ENCODE results near the gene NLE1. TPM values are rescaled to one million over a fixed set of nuclear protein-coding genes. Genes with fewer than 3 reads are reported as not detected.
"Not testable (repeated sequence)": the region's sequence is repeated elsewhere in the genome, so short reads cannot be mapped to it uniquely, and the experiment has no call there.

Gene NLE1
- total and polyA plus RNA-seq, 12 donors, result 1.8 to 7.5 (median 4.2) TPM

GRCh38 chr17:35176897-35177296 lies 34.8 kb upstream of the NLE1 start:
- peaks cover 0 to 72% (median 0%) of the 10 kb centered on the region in 9 donors for H3K36me3 ChIP-seq
- no peaks in the 10 kb centered on the region for H3K27me3 ChIP-seq
- no peak for DNase-seq
- ATAC-seq, result no peak
- no peaks in the 10 kb centered on the region for H3K9me3 ChIP-seq
- no peak overlapping the region for H3K4me3 ChIP-seq
- 70 to 74% methylated on average over 8 of the region's 8 CpGs for WGBS, 2 donors
- no peak for TF ChIP-seq CTCF (IDR thresholded peaks at IDR 0.05)
- H3K4me1 ChIP-seq, result peaks cover 0 to 11% (median 0%) of the 10 kb centered on the region in 9 donors
- intact Hi-C loops (cut with DNase I), result loop anchor here in 4 of 10 donors (10.0 kb wide), 5 partner anchors 68 to 588 kb away; partner anchors contain the start of genes C17orf50 (in 1 of the 4), SLFN12L (in 1 of the 4) and SLFN5 (in 1 of the 4)
- no peak overlapping the region for H3K27ac ChIP-seq

GRCh38 chr17:35175638-35176415 lies 33.7 kb upstream of the NLE1 start:
- Histone ChIP-seq H3K27ac (no peak overlapping the region), H3K9me3 (no peaks in the 10 kb centered on the region), H3K4me3 (no peak overlapping the region), H3K4me1 (peaks cover 0 to 15% (median 0%) of the 10 kb centered on the region in 9 donors), H3K36me3 (peaks cover 0 to 68% (median 0%) of the 10 kb centered on the region in 9 donors), H3K27me3 (no peaks in the 10 kb centered on the region)
- intact Hi-C loops (cut with DNase I), result loop anchor here in 4 of 10 donors (10.0 kb wide), 5 partner anchors 69 to 589 kb away; partner anchors contain the start of genes C17orf50 (in 1 of the 4), SLFN12L (in 1 of the 4) and SLFN5 (in 1 of the 4)
- ATAC-seq, result peak in 6 of 8 donors; percentile 28 to 54 (median 40)
- WGBS, 2 donors, result 73 to 77% methylated on average over 9 of the region's 9 CpGs
- DNase-seq, result no peak
- TF ChIP-seq CTCF (IDR thresholded peaks at IDR 0.05), result no peak

GRCh38 chr17:35174835-35175334 lies 32.8 kb upstream of the NLE1 start:
- DNase-seq (no peak), ATAC-seq (no peak)
- 89 to 91% methylated on average over 2 of the region's 2 CpGs for WGBS, 2 donors

DNA sequence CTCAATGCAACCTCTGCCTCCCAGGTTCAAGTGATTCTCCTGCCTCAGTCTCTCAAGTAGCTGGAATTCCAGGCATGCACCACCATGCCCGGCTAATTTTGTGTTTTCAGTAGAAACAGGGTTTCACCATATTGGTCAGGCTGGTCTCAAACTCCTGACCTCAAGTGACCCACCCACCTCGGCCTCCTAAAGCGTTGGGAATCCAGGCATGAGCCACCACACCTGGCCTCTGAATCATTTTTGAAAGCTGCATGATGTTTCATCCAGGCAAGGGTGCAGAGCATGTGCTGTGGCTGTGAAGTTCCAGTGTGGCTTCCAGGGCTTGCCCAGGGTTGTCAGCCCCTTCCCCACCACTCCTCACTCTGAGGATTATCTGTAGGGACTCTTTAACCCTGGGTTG lies 30.2 kb upstream of the NLE1 start:
- H3K27ac ChIP-seq, H3K9me3 ChIP-seq, DNase-seq, H3K27me3 ChIP-seq, ATAC-seq, H3K4me3 ChIP-seq: not testable (repeated sequence)
- Histone ChIP-seq H3K4me1 (peaks cover 0 to 15% (median 0%) of the 10 kb centered on the region in 9 donors), H3K36me3 (peaks cover 0 to 72% (median 0%) of the 10 kb centered on the region in 9 donors)
- WGBS, 2 donors, result 82% methylated on average over 3 of the region's 3 CpGs
- intact Hi-C loops (cut with DNase I), result loop anchor here in 6 of 10 donors (5.0 to 10.0 kb wide), 9 partner anchors 72 to 592 kb away; partner anchors contain the start of genes SLFN12L (in 3 of the 6), C17orf50 (in 1 of the 6) and SLFN5 (in 1 of the 6)

More at GRCh38 chr17:35174835-35175334, 32.8 kb upstream of the NLE1 start:
- Histone ChIP-seq H3K4me3 (no peak overlapping the region), H3K27ac (no peak overlapping the region), H3K36me3 (peaks cover 0 to 69% (median 0%) of the 10 kb centered on the region in 9 donors), H3K9me3 (no peaks in the 10 kb centered on the region), H3K4me1 (peaks cover 0 to 15% (median 0%) of the 10 kb centered on the region in 9 donors), H3K27me3 (no peaks in the 10 kb centered on the region)
- intact Hi-C loops (cut with DNase I), result loop anchor here in 6 of 10 donors (5.0 to 10.0 kb wide), 9 partner anchors 70 to 590 kb away; partner anchors contain the start of genes SLFN12L (in 3 of the 6), C17orf50 (in 1 of the 6) and SLFN5 (in 1 of the 6)
- no peak for TF ChIP-seq CTCF (IDR thresholded peaks at IDR 0.05)

Measured in heart right ventricle (tissue), 16 donors.